22Rv1 (cell line): ENCODE data around the gene GAL3ST1.
"Not testable (repeated sequence)": the region's sequence is repeated elsewhere in the genome, so short reads cannot be mapped to it uniquely, and the experiment has no call there.

Experiments
- H3K27ac ChIP-seq: fragments of 450-650 bp; 2 replicates; pipeline ENCODE4 v1.5.1; 2017
- CTCF ChIP-seq: fragments of 450-650 bp; IDR thresholded peaks from 2 replicates; pipeline ENCODE4 v1.5.1; 2017; ENCODE audit warnings: mild to moderate bottlenecking
- ZFX ChIP-seq: fragments of 450-650 bp; IDR thresholded peaks from 2 replicates; pipeline ENCODE4 v1.6.1; 2017; ENCODE audit warnings: antibody characterized with exemption, borderline replicate concordance

Gene GAL3ST1

DNA sequence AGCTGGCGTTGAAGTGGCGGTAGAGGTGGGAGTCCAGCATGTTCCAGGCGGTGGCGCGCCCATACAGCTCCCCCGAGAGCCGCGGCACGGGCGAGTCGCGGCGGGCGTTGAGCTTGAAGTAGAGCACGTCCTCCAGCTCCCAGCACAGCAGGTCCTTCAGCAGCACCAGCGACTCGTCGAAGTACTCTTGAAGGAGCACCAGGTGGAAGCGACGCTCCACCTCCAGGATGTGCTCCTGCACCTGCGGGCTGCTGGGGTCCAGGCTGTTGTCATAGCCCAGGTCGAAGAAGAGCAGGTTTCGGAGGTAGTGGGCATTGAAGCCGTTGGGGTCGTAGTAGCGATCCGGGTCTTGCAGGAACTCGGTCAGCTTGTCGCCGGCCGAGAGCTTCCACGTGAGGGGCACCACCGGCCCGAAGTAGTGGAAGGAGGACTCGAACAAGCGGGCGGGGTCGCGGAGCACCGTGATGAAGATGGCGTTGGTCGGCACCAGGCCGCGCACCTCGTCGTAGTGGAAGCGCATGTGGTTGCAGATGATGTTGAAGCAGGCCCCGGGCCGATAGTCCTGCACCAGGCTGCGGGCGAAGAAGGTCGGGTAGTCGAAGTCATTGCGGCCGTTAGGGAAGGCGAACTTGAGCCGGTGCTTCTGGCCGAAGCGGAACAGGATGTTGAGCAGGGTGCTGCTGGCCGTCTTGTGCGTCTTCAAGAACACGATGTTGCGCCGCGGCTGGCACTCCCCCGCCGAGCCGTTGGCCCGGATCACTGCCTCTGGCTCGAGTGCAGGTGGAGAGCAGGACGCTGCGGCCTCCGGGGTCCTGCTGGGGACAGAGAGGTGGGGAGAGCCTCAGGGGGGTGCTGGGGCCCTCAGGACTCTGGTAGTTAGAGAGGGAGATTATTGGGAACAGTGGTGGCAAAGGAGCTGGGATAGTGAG lies 18.9 kb downstream of the GAL3ST1 start:
- no peak for TF ChIP-seq ZFX
- TF ChIP-seq CTCF, result no peak
- H3K27ac ChIP-seq, result no peak overlapping the region

DNA sequence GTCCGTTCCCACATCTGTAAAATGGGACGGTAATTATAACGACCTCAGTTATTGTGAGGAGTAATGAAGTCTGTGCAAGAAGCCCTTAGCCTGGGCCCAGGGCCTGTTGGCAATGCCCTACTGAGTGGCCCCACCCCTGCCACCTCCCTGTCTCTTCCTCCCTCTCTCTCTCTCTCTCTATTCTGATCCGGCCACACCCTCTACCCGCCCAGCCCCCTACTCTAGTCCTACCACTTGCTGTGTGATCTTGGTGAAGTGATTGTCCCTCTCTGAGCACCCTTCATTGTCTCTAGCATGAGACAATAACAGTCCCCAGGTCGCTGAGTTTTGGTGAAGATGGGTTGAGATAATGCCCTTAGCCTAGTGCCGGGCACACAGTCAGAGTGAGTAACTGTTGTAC lies 20.5 kb downstream of the GAL3ST1 start:
- TF ChIP-seq ZFX (no peak), CTCF (no peak)
- no peak overlapping the region for H3K27ac ChIP-seq

GRCh38 chr22:30552719-30553118 lies 21.7 kb downstream of the GAL3ST1 start:
- no peak overlapping the region for H3K27ac ChIP-seq
- no peak for TF ChIP-seq CTCF
- no peak for TF ChIP-seq ZFX

DNA sequence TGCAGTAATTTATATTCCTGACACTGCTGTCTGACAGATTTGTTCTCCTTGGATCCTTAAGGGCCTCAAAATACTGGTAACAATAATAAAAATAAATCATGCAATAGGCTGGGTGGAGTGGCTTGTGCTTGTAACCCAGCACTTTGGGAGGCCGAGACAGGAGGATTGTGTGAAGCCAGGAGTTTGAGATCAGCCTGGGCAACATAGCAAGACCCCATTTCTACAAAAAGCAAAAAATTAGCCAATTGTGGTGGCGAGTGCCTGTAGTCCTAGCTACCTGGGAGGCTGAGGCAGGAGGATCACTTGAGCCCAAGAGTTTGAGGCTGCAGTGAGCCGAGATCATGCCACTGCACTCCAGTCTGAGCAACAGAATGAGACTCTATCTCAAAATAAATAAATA lies 22.7 kb downstream of the GAL3ST1 start:
- not testable (repeated sequence) for H3K27ac ChIP-seq

DNA sequence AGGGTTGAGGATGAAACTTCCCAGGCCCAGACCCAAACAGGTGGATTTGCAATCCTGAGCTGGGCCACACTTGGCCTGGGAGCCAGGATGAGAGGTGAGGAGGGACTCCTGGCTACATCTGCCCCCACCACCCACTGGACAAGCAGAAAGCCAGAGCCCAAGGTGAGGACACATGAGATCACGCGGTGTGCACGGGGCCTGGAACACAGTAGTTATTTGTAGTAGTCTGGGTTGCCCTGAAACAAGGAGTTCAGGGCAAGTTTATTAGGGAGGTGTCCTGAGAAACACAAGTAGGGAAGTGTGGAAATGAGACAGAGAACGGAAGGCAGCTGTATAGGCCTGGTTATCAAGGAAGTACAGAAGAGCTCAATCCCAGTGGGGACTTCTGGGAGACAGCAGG lies 27.3 kb downstream of the GAL3ST1 start:
- TF ChIP-seq CTCF (no peak), ZFX (no peak)
- no peak overlapping the region for H3K27ac ChIP-seq

- no peak within 1 kb of the TSS for H3K27ac ChIP-seq
- no peak for TF ChIP-seq CTCF
- no peak for TF ChIP-seq ZFX
Observed at GRCh38 chr22:30546616-30547015, 27.8 kb downstream of the GAL3ST1 start, which contains the start of gene SEC14L6. Gene SEC14L6 (minus strand): TSS chr22:30546741. CDS start chr22:30546682, 59 bp downstream.

- no peak overlapping the region for H3K27ac ChIP-seq
- TF ChIP-seq CTCF (no peak), ZFX (no peak)
Observed at GRCh38 chr22:30542811-30543188, 31.7 kb downstream of the GAL3ST1 start.
